Liver (tissue), 3 donors: Measurements from ENCODE around the gene ROR1.

ENCODE experiments used
- CTCF ChIP-seq: fragments of 150-350 bp; IDR thresholded peaks from 2 replicates; pipeline ENCODE4 v1.5.1; 2017; ENCODE audit warnings: improper control_type of control experiment, low read depth, low read length; ENCODE audit not compliant: missing input control
- EGR1 ChIP-seq, 2 donors: IDR thresholded peaks; 2 replicates each; pipeline ENCODE4 v1.6.1; 2016 to 2018; ENCODE audit warnings: antibody characterized with exemption in 2 of 2, low read depth in 2 of 2
- GABPA ChIP-seq, 2 donors: IDR thresholded peaks in 1 of 2; conservative IDR thresholded peaks in 1 of 2; 2 replicates each; pipeline ENCODE4 v1.6.1; 2016; ENCODE audit warnings: antibody characterized with exemption in 2 of 2, mild to moderate bottlenecking in 1 of 2, moderate library complexity in 1 of 2
- JUND ChIP-seq, 2 donors: IDR thresholded peaks; 2 replicates each; pipeline ENCODE4 v1.6.1; 2016; ENCODE audit warnings: antibody characterized with exemption in 2 of 2
- RAD21 ChIP-seq, 2 donors: IDR thresholded peaks; 2 replicates each; pipeline ENCODE4 v1.6.1; 2016; ENCODE audit warnings: antibody characterized with exemption in 2 of 2, mild to moderate bottlenecking in 2 of 2
- REST ChIP-seq: IDR thresholded peaks from 2 replicates; pipeline ENCODE4 v1.6.1; 2016; ENCODE audit warnings: antibody characterized with exemption, mild to moderate bottlenecking
- SP1 ChIP-seq: IDR thresholded peaks from 2 replicates; pipeline ENCODE4 v1.6.1; 2018; ENCODE audit warnings: antibody characterized with exemption, mild to moderate bottlenecking
- YY1 ChIP-seq: IDR thresholded peaks from 2 replicates; pipeline ENCODE4 v1.6.1; 2016; ENCODE audit warnings: antibody characterized with exemption, mild to moderate bottlenecking
- ZBTB33 ChIP-seq: IDR thresholded peaks from 2 replicates; pipeline ENCODE4 v1.6.1; 2016; ENCODE audit warnings: antibody characterized with exemption
- donor health status: healthy.
- donor health status: healthy.

GRCh38 chr1:63934697-63935096, 160.9 kb downstream of the ROR1 start:
- TF ChIP-seq CTCF (no peak), ZBTB33 (no peak), GABPA (IDR thresholded peaks at IDR 0.05 in 1 of 2, conservative IDR thresholded peaks at IDR 0.05 in 1 of 2) (no peak), EGR1 (IDR thresholded peaks at IDR 0.05; ENCODE audit: low read depth in 2 of 2) (no peak), RAD21 (IDR thresholded peaks at IDR 0.05) (no peak), JUND (IDR thresholded peaks at IDR 0.05) (no peak), YY1 (no peak), SP1 (no peak), REST (no peak)
